DOHH2 (cell line): Measurements from ENCODE around the gene AFAP1.

Experiments
- H3F3A ChIP-seq: fragments of 200-600 bp; sonication (generic), shearing (Covaris generic); 2 replicates; pipeline ENCODE4 v1.6.0; 2016; ENCODE audit warnings: antibody characterized with exemption, mild to moderate bottlenecking; ENCODE audit not compliant: control insufficient read depth, insufficient read depth
- H3K27ac ChIP-seq: fragments of 200-600 bp; sonication (generic); 2 replicates; pipeline ENCODE4 v1.5.1; 2014; ENCODE audit warnings: low read depth, mild to moderate bottlenecking, low read length, moderate library complexity
- H3K27me3 ChIP-seq: fragments of 200-600 bp; sonication (generic); 2 replicates; pipeline ENCODE4 v1.6.1; 2014; ENCODE audit warnings: mild to moderate bottlenecking, low read length, mixed read lengths; ENCODE audit not compliant: control insufficient read depth
- H3K36me3 ChIP-seq: fragments of 200-600 bp; sonication (generic); 2 replicates; pipeline ENCODE4 v1.6.1; 2014; ENCODE audit warnings: mild to moderate bottlenecking, low read length, moderate library complexity, mixed read lengths; ENCODE audit not compliant: control insufficient read depth
- H3K4me1 ChIP-seq: fragments of 200-600 bp; sonication (generic); 2 replicates; pipeline ENCODE4 v1.6.1; 2014; ENCODE audit warnings: mild to moderate bottlenecking, low read length, mixed read lengths; ENCODE audit not compliant: control insufficient read depth
- H3K4me2 ChIP-seq: fragments of 200-600 bp; sonication (generic); 2 replicates; pipeline ENCODE4 v1.6.0; 2014; ENCODE audit warnings: mild to moderate bottlenecking, low read length, moderate library complexity
- H3K4me3 ChIP-seq: fragments of 200-600 bp; sonication (generic); 2 replicates; pipeline ENCODE4 v1.5.1; 2014; ENCODE audit warnings: mild to moderate bottlenecking, low read length, mixed read lengths
- H3K79me2 ChIP-seq: fragments of 200-600 bp; sonication (generic); 2 replicates; pipeline ENCODE4 v1.6.1; 2014; ENCODE audit warnings: mild to moderate bottlenecking, low read length, mixed read lengths; ENCODE audit not compliant: control insufficient read depth
- H3K9me2 ChIP-seq: fragments of 200-600 bp; sonication (generic); replicated peaks from 2 replicates; pipeline ENCODE4 v1.6.1; 2014; ENCODE audit warnings: mild to moderate bottlenecking, low read length, mixed read lengths; ENCODE audit not compliant: control insufficient read depth
- H3K9me3 ChIP-seq: fragments of 200-600 bp; sonication (generic); 2 replicates; pipeline ENCODE4 v1.6.1; 2014; ENCODE audit warnings: antibody characterized with exemption, low read length, mixed read lengths; ENCODE audit not compliant: control insufficient read depth, insufficient read depth
- H4K20me1 ChIP-seq: fragments of 200-600 bp; sonication (generic); 2 replicates; pipeline ENCODE4 v1.6.0; 2014; ENCODE audit warnings: low read depth, mild to moderate bottlenecking, antibody characterized with exemption, low read length, moderate library complexity; ENCODE audit not compliant: control insufficient read depth, insufficient read depth
- EZH2phosphoT487 ChIP-seq: fragments of 200-600 bp; sonication (generic); IDR thresholded peaks from 2 replicates; pipeline ENCODE4 v1.6.1; 2017; ENCODE audit warnings: borderline replicate concordance, mild to moderate bottlenecking, antibody characterized with exemption, low read length, moderate library complexity, mixed read lengths
- TF ChIP-seq, protein P1 (sequence below): fragments of 200-600 bp; sonication (generic); IDR thresholded peaks from one replicate; pipeline ENCODE4 v1.5.1; 2014; ENCODE audit warnings: antibody characterized with exemption, mild to moderate bottlenecking, low read depth, low read length; ENCODE audit not compliant: poor library complexity, severe bottlenecking

Gene AFAP1

DNA sequence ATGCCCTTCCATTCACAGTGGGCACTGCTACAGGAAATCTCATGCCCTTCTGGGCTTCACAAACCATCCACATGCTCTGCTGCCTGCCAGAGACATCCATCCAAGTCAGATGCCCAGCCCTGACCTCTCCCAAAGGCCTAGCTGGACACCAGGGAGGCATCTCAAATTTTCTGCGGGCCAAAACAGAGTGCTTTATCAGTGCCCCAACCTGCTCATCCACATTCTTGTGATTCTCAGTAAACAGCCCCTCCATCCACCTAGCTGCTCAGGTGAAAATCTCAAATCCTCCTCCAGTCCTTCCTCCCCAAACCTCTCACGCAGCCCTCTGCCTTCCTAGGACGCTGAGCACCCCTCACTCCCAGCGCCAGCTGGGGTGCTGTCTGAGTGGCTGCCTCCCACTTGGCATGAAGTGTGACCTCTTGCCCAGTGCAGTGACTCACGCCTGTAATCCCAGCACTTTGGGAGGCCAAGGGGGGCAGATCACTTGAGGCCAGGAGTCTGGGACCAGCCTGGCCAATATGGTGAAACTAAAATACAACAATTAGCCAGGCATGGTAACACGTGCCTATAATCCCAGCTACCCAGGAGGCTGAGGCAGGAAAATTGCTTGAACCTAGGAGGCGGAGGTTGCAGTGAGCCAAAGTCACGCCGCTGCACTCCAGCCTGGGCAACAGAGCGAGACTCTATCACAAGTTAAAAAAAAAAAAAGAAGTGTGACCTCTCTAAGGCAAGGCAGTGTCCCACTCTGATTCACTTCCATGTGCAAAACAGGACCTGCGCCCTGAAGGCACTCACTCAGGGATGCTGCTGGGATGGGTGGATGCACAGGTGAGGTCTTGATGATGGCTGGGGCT is 1.7 kb upstream of the AFAP1 start:
- Histone ChIP-seq H3K27ac (no peak overlapping the region), H3F3A (no peaks in the 10 kb centered on the region), H3K4me1 (no peaks in the 10 kb centered on the region), H3K79me2 (no peaks in the 10 kb centered on the region), H3K9me3 (no peaks in the 10 kb centered on the region), H3K9me2 (no peaks in the 10 kb centered on the region), H3K36me3 (no peaks in the 10 kb centered on the region), H3K27me3 (peaks cover 6% of the 10 kb centered on the region), H4K20me1 (no peaks in the 10 kb centered on the region), H3K4me2 (no peak overlapping the region), H3K4me3 (no peak overlapping the region)
- TF ChIP-seq, protein P1, sequence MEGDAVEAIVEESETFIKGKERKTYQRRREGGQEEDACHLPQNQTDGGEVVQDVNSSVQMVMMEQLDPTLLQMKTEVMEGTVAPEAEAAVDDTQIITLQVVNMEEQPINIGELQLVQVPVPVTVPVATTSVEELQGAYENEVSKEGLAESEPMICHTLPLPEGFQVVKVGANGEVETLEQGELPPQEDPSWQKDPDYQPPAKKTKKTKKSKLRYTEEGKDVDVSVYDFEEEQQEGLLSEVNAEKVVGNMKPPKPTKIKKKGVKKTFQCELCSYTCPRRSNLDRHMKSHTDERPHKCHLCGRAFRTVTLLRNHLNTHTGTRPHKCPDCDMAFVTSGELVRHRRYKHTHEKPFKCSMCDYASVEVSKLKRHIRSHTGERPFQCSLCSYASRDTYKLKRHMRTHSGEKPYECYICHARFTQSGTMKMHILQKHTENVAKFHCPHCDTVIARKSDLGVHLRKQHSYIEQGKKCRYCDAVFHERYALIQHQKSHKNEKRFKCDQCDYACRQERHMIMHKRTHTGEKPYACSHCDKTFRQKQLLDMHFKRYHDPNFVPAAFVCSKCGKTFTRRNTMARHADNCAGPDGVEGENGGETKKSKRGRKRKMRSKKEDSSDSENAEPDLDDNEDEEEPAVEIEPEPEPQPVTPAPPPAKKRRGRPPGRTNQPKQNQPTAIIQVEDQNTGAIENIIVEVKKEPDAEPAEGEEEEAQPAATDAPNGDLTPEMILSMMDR = no peak
- no peak for TF ChIP-seq EZH2phosphoT487

DNA sequence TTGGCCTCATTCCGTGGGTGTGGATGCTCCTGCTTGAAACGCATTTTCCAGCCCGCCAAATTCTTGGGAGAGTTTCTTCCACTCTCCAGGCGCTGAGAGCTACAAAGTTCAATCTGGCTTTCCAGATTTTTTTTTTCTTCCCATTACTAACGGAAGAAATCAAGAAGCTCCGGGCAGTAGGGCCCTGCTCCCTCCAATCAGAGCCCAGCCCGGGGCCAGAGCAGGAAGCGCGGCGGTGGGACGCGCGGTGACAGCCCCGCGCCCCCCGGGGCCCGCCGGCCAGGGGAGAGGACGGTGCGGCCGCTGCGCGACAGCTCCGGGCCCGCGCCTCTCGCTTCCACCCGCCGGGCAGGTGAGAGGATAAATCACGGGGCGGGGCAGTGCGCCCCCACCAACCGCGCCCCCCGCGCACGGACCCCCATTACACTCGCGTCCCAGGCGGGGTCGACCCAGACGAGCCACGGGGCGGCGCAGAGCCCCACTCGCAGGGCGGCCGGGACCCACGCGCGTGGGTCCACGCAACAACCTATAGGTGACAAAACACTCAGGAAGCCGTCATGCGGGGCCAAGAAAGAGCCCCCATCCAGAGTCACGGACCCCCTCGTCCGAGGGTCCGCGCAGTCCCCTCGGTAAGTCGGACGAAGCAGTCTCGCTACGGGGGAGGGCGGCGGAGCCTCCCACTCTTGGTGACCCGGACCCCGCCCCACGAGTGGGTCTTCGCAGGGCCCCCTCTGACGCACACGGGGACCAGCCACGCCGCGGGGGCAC is 868 bp downstream of the AFAP1 start:
- Histone ChIP-seq H3K9me3 (no peaks in the 10 kb centered on the region), H3K36me3 (no peaks in the 10 kb centered on the region), H3K79me2 (no peaks in the 10 kb centered on the region), H3F3A (no peaks in the 10 kb centered on the region), H3K27me3 (peaks cover 14% of the 10 kb centered on the region), H3K9me2 (no peaks in the 10 kb centered on the region), H3K4me1 (no peaks in the 10 kb centered on the region), H3K27ac (no peak overlapping the region), H4K20me1 (no peaks in the 10 kb centered on the region), H3K4me3 (no peak overlapping the region), H3K4me2 (no peak overlapping the region)
- no peak for TF ChIP-seq EZH2phosphoT487
- TF ChIP-seq, protein P1 = no peak

DNA sequence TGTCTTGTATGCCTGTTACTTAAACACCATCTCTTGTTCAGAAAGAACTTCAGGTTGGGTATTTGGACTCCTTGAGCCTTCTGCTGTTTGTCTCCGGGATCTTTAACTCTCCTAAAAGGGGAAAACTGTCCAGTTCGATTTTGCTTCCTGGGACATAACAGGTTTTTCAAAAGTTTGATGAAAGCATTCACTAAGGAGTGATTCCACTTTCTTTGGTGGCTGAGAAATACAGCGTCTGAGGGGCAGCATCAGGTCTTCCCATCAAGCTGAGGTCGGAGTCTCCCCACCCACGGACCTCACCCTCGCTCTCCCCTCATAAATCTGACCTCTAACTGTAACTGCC is 1.4 kb downstream of the AFAP1 start:
- Histone ChIP-seq H3K4me2 (no peak overlapping the region), H3K4me3 (no peak overlapping the region), H3K36me3 (no peaks in the 10 kb centered on the region), H3K4me1 (no peaks in the 10 kb centered on the region), H4K20me1 (no peaks in the 10 kb centered on the region), H3K79me2 (no peaks in the 10 kb centered on the region), H3F3A (no peaks in the 10 kb centered on the region), H3K27me3 (peaks cover 14% of the 10 kb centered on the region), H3K27ac (no peak overlapping the region), H3K9me2 (no peaks in the 10 kb centered on the region), H3K9me3 (no peaks in the 10 kb centered on the region)
- TF ChIP-seq EZH2phosphoT487 = no peak
- TF ChIP-seq, protein P1 = no peak
